Gastroesophageal sphincter (tissue), 3 donors: ENCODE data around the gene SLC17A9.

Experiments used
- CTCF ChIP-seq, 4 experiments: fragments of 200-600 bp in 2 of 4; fragments of 450-650 bp in 2 of 4; sonication (generic) in 1 of 4; IDR thresholded peaks; one replicate each; pipeline ENCODE4 v1.5.1; 2017 to 2019; ENCODE audit warnings: antibody characterized with exemption in 4 of 4, mild to moderate bottlenecking in 2 of 4, moderate library complexity in 2 of 4
- EP300 ChIP-seq: sonication (generic); formaldehyde crosslinking; IDR thresholded peaks from one replicate; pipeline ENCODE4 v1.6.1; 2017; ENCODE audit warnings: antibody characterized with exemption, mild to moderate bottlenecking
- POLR2A ChIP-seq, 2 donors: fragments of 450-650 bp; IDR thresholded peaks; one replicate each; pipeline ENCODE4 v1.6.1; 2017; ENCODE audit warnings: antibody characterized with exemption in 2 of 2, mild to moderate bottlenecking in 2 of 2, moderate library complexity in 1 of 2
- POLR2AphosphoS5 ChIP-seq: sonication (generic); formaldehyde crosslinking; IDR thresholded peaks from one replicate; pipeline ENCODE4 v1.6.1; 2017; ENCODE audit warnings: antibody characterized with exemption

- TF ChIP-seq CTCF (IDR thresholded peaks at IDR 0.05) (no peak), POLR2A (IDR thresholded peaks at IDR 0.05) (no peak), POLR2AphosphoS5 (no peak), EP300 (no peak)
These were observed 8.8 kb downstream of the SLC17A9 start for GRCh38 chr20:62961310-62961783.
